IMR-90 (cell line): ENCODE data around the gene RAB28. TPM values are rescaled to one million over a fixed set of nuclear protein-coding genes. Genes with fewer than 3 reads are reported as not detected.

ENCODE experiments used
- ATAC-seq: fragments of 200-7000 bp; cut with Tn5 transposase; 2 replicates; pipeline ENCODE4 v1.9.1; 2020; ENCODE audit warnings: low read depth, mild to moderate bottlenecking, moderate library complexity
- BruUV-seq: library from RNA; stranded (reverse); fragments of 400-500 nt; replicated peaks from 2 replicates; lab custom pipeline; 2021; lab: Mats Ljungman, UMichigan
- CTCF ChIA-PET: fragments of 300-600 bp; formaldehyde crosslinking; extraction: SDS; loops from one replicate; lab custom pipeline; 2021; ENCODE audit warnings: antibody characterized with exemption; lab: Yijun Ruan, JAX
- POLR2A ChIA-PET: fragments of 300-600 bp; sonication (Branson Sonifier 250); formaldehyde crosslinking; loops from one replicate; lab custom pipeline; 2022; ENCODE audit warnings: antibody characterized with exemption; ENCODE audit not compliant: unreplicated experiment; lab: Charles Lee
- DNase-seq: peaks from one replicate; pipeline ENCODE4 v3.0.0; 2013
- H2AFZ ChIP-seq: replicated peaks from 2 replicates; pipeline ENCODE3; 2013; ENCODE audit warnings: low read length, mild to moderate bottlenecking; ENCODE audit not compliant: poor library complexity
- H2AK5ac ChIP-seq: 2 replicates; pipeline ENCODE4 v1.6.1; 2013; ENCODE audit warnings: low read depth, low read length, inconsistent platforms
- H2AK9ac ChIP-seq: replicated peaks from 2 replicates; pipeline ENCODE3; 2013; ENCODE audit warnings: mild to moderate bottlenecking, low read depth, low read length, moderate library complexity; ENCODE audit not compliant: poor library complexity
- H2BK120ac ChIP-seq: 2 replicates; pipeline ENCODE4 v1.6.1; 2013; ENCODE audit warnings: low read depth, low read length, inconsistent platforms
- H2BK15ac ChIP-seq: 3 replicates; pipeline ENCODE4 v1.6.1; 2013; ENCODE audit warnings: low read depth, low read length, inconsistent platforms
- H2BK20ac ChIP-seq: 2 replicates; pipeline ENCODE4 v1.6.1; 2013; ENCODE audit warnings: low read depth, mild to moderate bottlenecking, inconsistent platforms, low read length, moderate library complexity
- H2BK5ac ChIP-seq: 2 replicates; pipeline ENCODE4 v1.6.1; 2013; ENCODE audit warnings: mild to moderate bottlenecking, low read depth, low read length, inconsistent platforms; ENCODE audit not compliant: poor library complexity, severe bottlenecking
- H3K14ac ChIP-seq: replicated peaks from 2 replicates; pipeline ENCODE4 v1.6.1; 2013; ENCODE audit warnings: low read depth, low read length, inconsistent platforms
- H3K18ac ChIP-seq: 2 replicates; pipeline ENCODE4 v1.6.1; 2013; ENCODE audit warnings: low read depth, low read length, control low read depth
- H3K23ac ChIP-seq: 2 replicates; pipeline ENCODE4 v1.6.1; 2013; ENCODE audit warnings: low read depth, low read length, inconsistent platforms
- H3K27ac ChIP-seq: 2 replicates; pipeline ENCODE4 v1.5.1; 2013; ENCODE audit warnings: mild to moderate bottlenecking, control low read depth, low read length; ENCODE audit not compliant: insufficient read depth
- H3K27me3 ChIP-seq: 2 replicates; pipeline ENCODE4 v1.6.1; 2013; ENCODE audit warnings: low read length; ENCODE audit not compliant: control insufficient read depth, insufficient read depth
- H3K36me3 ChIP-seq: 2 replicates; pipeline ENCODE4 v1.6.1; 2013; ENCODE audit warnings: low read length, mixed read lengths; ENCODE audit not compliant: control insufficient read depth, insufficient read depth
- H3K4ac ChIP-seq: 2 replicates; pipeline ENCODE4 v1.6.1; 2013; ENCODE audit warnings: low read depth, low read length, inconsistent platforms
- H3K4me1 ChIP-seq: 2 replicates; pipeline ENCODE4 v1.6.1; 2013; ENCODE audit warnings: low read length, mixed read lengths; ENCODE audit not compliant: control insufficient read depth, insufficient read depth
- H3K4me2 ChIP-seq: 2 replicates; pipeline ENCODE4 v1.6.1; 2013; ENCODE audit warnings: low read depth, mild to moderate bottlenecking, control low read depth, low read length, moderate library complexity
- H3K4me3 ChIP-seq: 2 replicates; pipeline ENCODE4 v1.5.1; 2013; ENCODE audit warnings: low read depth, mild to moderate bottlenecking, control low read depth, low read length, moderate library complexity; ENCODE audit not compliant: insufficient read depth
- H3K56ac ChIP-seq: 2 replicates; pipeline ENCODE4 v1.6.1; 2013; ENCODE audit warnings: low read length, inconsistent platforms; ENCODE audit not compliant: insufficient read depth; ENCODE audit errors: extremely low read depth
- H3K79me1 ChIP-seq, 2 experiments: 2 replicates each; pipeline ENCODE4 v1.6.1; 2013; ENCODE audit warnings: low read length in 2 of 2, inconsistent platforms in 1 of 2, low read depth in 1 of 2
- H3K9ac ChIP-seq: 2 replicates; pipeline ENCODE4 v1.6.1; 2013; ENCODE audit warnings: low read depth, low read length, control low read depth
- H3K9me1 ChIP-seq: 2 replicates; pipeline ENCODE4 v1.6.1; 2013; ENCODE audit warnings: low read length, inconsistent platforms; ENCODE audit not compliant: insufficient read depth
- H3K9me3 ChIP-seq: 2 replicates; pipeline ENCODE4 v1.6.1; 2013; ENCODE audit warnings: low read length; ENCODE audit not compliant: control insufficient read depth, insufficient read depth
- H4K20me1 ChIP-seq: 2 replicates; pipeline ENCODE4 v1.6.1; 2013; ENCODE audit warnings: low read length, inconsistent platforms; ENCODE audit not compliant: insufficient read depth
- H4K5ac ChIP-seq: 2 replicates; pipeline ENCODE4 v1.6.1; 2013; ENCODE audit warnings: mild to moderate bottlenecking, low read depth, low read length, control low read depth
- H4K8ac ChIP-seq, 2 experiments: 2 replicates each; pipeline ENCODE4 v1.6.1; 2013; ENCODE audit warnings: low read depth in 2 of 2, low read length in 2 of 2, control low read depth in 1 of 2, inconsistent platforms in 1 of 2
- H4K91ac ChIP-seq: 2 replicates; pipeline ENCODE4 v1.6.1; 2013; ENCODE audit warnings: low read depth, low read length, inconsistent platforms; ENCODE audit not compliant: insufficient read depth
- BHLHE40 ChIP-seq: fragments of 150-350 bp; IDR thresholded peaks from 2 replicates; pipeline ENCODE4 v1.6.1; 2016; ENCODE audit warnings: mild to moderate bottlenecking, low read depth, low read length
- CEBPB ChIP-seq: IDR thresholded peaks from 2 replicates; pipeline ENCODE4 v1.6.1; 2012; ENCODE audit warnings: low read depth, low read length, improper control_type of control experiment
- CHD1 ChIP-seq: IDR thresholded peaks from 2 replicates; pipeline ENCODE4 v1.6.1; 2012; ENCODE audit warnings: low read depth, low read length, improper control_type of control experiment
- CTCF ChIP-seq: conservative IDR thresholded peaks from 2 replicates; pipeline ENCODE4 v1.5.1; 2012; ENCODE audit warnings: mild to moderate bottlenecking, low read depth, low read length, improper control_type of control experiment
- ELK1 ChIP-seq: fragments of 150-350 bp; IDR thresholded peaks from 2 replicates; pipeline ENCODE4 v1.6.1; 2016; ENCODE audit warnings: low read depth, mild to moderate bottlenecking, low read length, moderate library complexity, borderline replicate concordance
- FOS ChIP-seq: fragments of 150-350 bp; IDR thresholded peaks from 2 replicates; pipeline ENCODE4 v1.6.1; 2016; ENCODE audit warnings: low read depth, low read length
- MAFK ChIP-seq: IDR thresholded peaks from 2 replicates; pipeline ENCODE4 v1.6.1; 2012; ENCODE audit warnings: low read depth, low read length, improper control_type of control experiment
- MAZ ChIP-seq: IDR thresholded peaks from 2 replicates; pipeline ENCODE4 v1.6.1; 2012; ENCODE audit warnings: low read depth, mild to moderate bottlenecking, low read length, improper control_type of control experiment, moderate library complexity, borderline replicate concordance
- MXI1 ChIP-seq: IDR thresholded peaks from 2 replicates; pipeline ENCODE4 v1.6.1; 2012; ENCODE audit warnings: low read depth, mild to moderate bottlenecking, low read length, moderate library complexity, borderline replicate concordance
- NFE2L2 ChIP-seq: fragments of 150-350 bp; IDR thresholded peaks from 2 replicates; pipeline ENCODE4 v1.6.1; 2016; ENCODE audit warnings: low read depth, mild to moderate bottlenecking, low read length
- POLR2A ChIP-seq: IDR thresholded peaks from 2 replicates; pipeline ENCODE4 v1.6.1; 2012; ENCODE audit warnings: mild to moderate bottlenecking, low read depth, low read length
- RAD21 ChIP-seq: IDR thresholded peaks from 2 replicates; pipeline ENCODE4 v1.6.1; 2012; ENCODE audit warnings: low read length, improper control_type of control experiment
- RCOR1 ChIP-seq: IDR thresholded peaks from 2 replicates; pipeline ENCODE4 v1.6.1; 2012; ENCODE audit warnings: mild to moderate bottlenecking, low read length, improper control_type of control experiment; ENCODE audit not compliant: insufficient replicate concordance
- RFX5 ChIP-seq: IDR thresholded peaks from 2 replicates; pipeline ENCODE4 v1.8.0; 2012; ENCODE audit warnings: low read depth, mild to moderate bottlenecking, low read length, moderate library complexity
- SMC3 ChIP-seq: fragments of 150-350 bp; IDR thresholded peaks from 2 replicates; pipeline ENCODE4 v1.6.1; 2016; ENCODE audit warnings: low read depth, mild to moderate bottlenecking, antibody characterized with exemption, low read length, moderate library complexity
- USF2 ChIP-seq: fragments of 150-350 bp; IDR thresholded peaks from 2 replicates; pipeline ENCODE4 v1.6.1; 2017; ENCODE audit warnings: mild to moderate bottlenecking, antibody characterized with exemption, low read length, low read depth
- WGBS, 2 experiments: methylation state at CpG; one replicate each; pipeline versions ENCODE4 v1.1.5 to v1.1.7; 2013; ENCODE audit warnings: missing lambda C conversion rate in 2 of 2; ENCODE audit not compliant: insufficient read length in 1 of 2; ENCODE audit errors: extremely low coverage in 2 of 2; 5-methylcytosine and 5-hydroxymethylcytosine counted together
- dilution Hi-C: fragments of 300-500 bp; cut with HindIII; formaldehyde crosslinking; loops from one replicate; pipeline ENCODE4 v1.14.3; 2018; ENCODE audit warnings: low sequenced_read_pairs; ENCODE audit not compliant: unreplicated experiment
- in situ Hi-C: fragments of 300-500 bp; cut with MboI; formaldehyde crosslinking; loops from 3 replicates; pipeline ENCODE4 v1.14.3; 2019; ENCODE audit warnings: low sequenced_read_pairs, inconsistent platforms, mixed read lengths
- intact Hi-C: fragments of 100-400 bp; cut with micrococcal nuclease; formaldehyde crosslinking; loops from 2 replicates; pipeline ENCODE4 v1.10.0; 2022
- polyA plus RNA-seq, 3 experiments: library from polyadenylated mRNA; depleted of rRNA; stranded (reverse); fragments of >200 nt; gene quantifications; 2 replicates each; pipeline ENCODE4 v1.2.3, GENCODE V29; 2012; ENCODE audit warnings: low replicate concordance in 1 of 3
- total RNA-seq: library from RNA; depleted of rRNA; stranded (reverse); fragments of >200 nt; gene quantifications from 2 replicates; pipeline ENCODE4 v1.2.3, GENCODE V29; 2012

Gene RAB28
- total and polyA plus RNA-seq, 2 of the 4 experiments (the other 2 are of a cell fraction) = 7.5 to 10.8 TPM

- Histone ChIP-seq H3K23ac (0 out of 2 replicates have a peak overlapping the region, but pooled peaks have one; percentile 40), H3K4me1 (no peaks in the 10 kb centered on the region), H3K56ac (no peak overlapping the region), H4K20me1 (peaks cover 9% of the 10 kb centered on the region; the same call in 1 of the 2 replicates), H2BK120ac (no peak overlapping the region), H4K5ac (no peak overlapping the region), H2BK5ac (no peak overlapping the region), H3K9me1 (no peaks in the 10 kb centered on the region), H2AK5ac (no peak overlapping the region), H3K36me3 (no peaks in the 10 kb centered on the region), H3K4me3 (peak overlapping the region; percentile 84), H2BK15ac (no peak overlapping the region), H4K8ac (peak overlapping the region in 1 of 2 experiments; percentile 0; a peak in 2 of 4 replicates), H2BK20ac (no peak overlapping the region), H2AK9ac (peak overlapping the region; percentile 33), H3K4ac (0 out of 2 replicates have a peak overlapping the region, but pooled peaks have one; percentile 1), H3K14ac (no peak overlapping the region), H3K18ac (no peak overlapping the region), H3K27ac (peak overlapping the region; percentile 68), H2AFZ (peak overlapping the region; percentile 89), H3K79me1 (peaks cover 0 to 15% of the 10 kb centered on the region in 2 experiments; a peak in 3 of 4 replicates), H3K9ac (peak overlapping the region; percentile 79), H3K9me3 (no peaks in the 10 kb centered on the region), H3K27me3 (no peaks in the 10 kb centered on the region; the same call in 1 of the 2 replicates), H4K91ac (no peak overlapping the region), H3K4me2 (peak overlapping the region; percentile 97)
- dilution Hi-C loops = no loop called here
- BruUV-seq = no TSS peak
- DNase-seq = peak; percentile 74
- ChIA-PET POLR2A (interaction anchor here (0.8 to 0.9 kb wide), 2 partner anchors 20 to 69 kb away, joined by 3 read pairs; no protein-coding TSS in a partner anchor), CTCF (interaction anchor here (1.2 kb wide), 1 partner anchor 57 kb away, joined by 3 read pairs; no protein-coding TSS in a partner anchor)
- 0% methylated on average over 5 of the region's 30 CpGs; no CpG with 5 or more reads in 1 of the 2 experiments for WGBS, 2 experiments
- no peak for TF ChIP-seq MAZ
- TF ChIP-seq MAFK = no peak
- TF ChIP-seq ELK1 = no peak
- TF ChIP-seq MXI1 = 0 out of 2 replicates have a peak, but pooled peaks have one; percentile 44
- no peak for TF ChIP-seq SMC3
- no peak for TF ChIP-seq FOS
- TF ChIP-seq USF2 = no peak
- TF ChIP-seq RFX5 = no peak
- TF ChIP-seq POLR2A = peak; percentile 50
- no peak for TF ChIP-seq NFE2L2
- peak; percentile 7 for TF ChIP-seq RCOR1
- no peak for TF ChIP-seq CHD1
- TF ChIP-seq CEBPB = no peak
- TF ChIP-seq BHLHE40 = no peak
- TF ChIP-seq CTCF = no peak
- no peak for TF ChIP-seq RAD21
- in situ Hi-C loops = no loop called here
- intact Hi-C loops = loop anchor here (2.0 kb wide), 1 partner anchor 61 kb away; the partner anchor contains the start of gene NKX3-2
- ATAC-seq = peak; percentile 52
Observed at GRCh38 chr4:13483768-13484121, 395 bp downstream of the RAB28 start.
